T-helper 1 cell treated with Interleukin-12 subunit alpha and Interleukin-12 subunit beta and Interleukin-4 antibody, amounts not matched to agents 30 μg/mL and 1 μg/mL, for 36 hours (primary cell): ENCODE data around the gene GPR26.
"Not testable (repeated sequence)": the region's sequence is repeated elsewhere in the genome, so short reads cannot be mapped to it uniquely, and the experiment has no call there.

ENCODE experiments used
- H3K27ac Mint-ChIP-seq: one replicate; pipeline ENCODE4 v1.8.0; 2021; ENCODE audit warnings: mild to moderate bottlenecking, mixed read lengths
- H3K27me3 Mint-ChIP-seq: one replicate; pipeline ENCODE4 v1.8.0; 2021; ENCODE audit warnings: low read depth, mixed read lengths
- H3K36me3 Mint-ChIP-seq: one replicate; pipeline ENCODE4 v1.8.0; 2021; ENCODE audit warnings: low read depth, mixed read lengths
- H3K4me1 Mint-ChIP-seq: one replicate; pipeline ENCODE4 v1.8.0; 2021; ENCODE audit warnings: low read depth, mixed read lengths
- H3K4me3 Mint-ChIP-seq: one replicate; pipeline ENCODE4 v1.8.0; 2021; ENCODE audit warnings: mild to moderate bottlenecking, moderate library complexity, mixed read lengths
- H3K9me3 Mint-ChIP-seq: one replicate; pipeline ENCODE4 v1.8.0; 2021; ENCODE audit warnings: mixed read lengths

GPR26 gene

GRCh38 chr10:123715546-123715945 lies 49.4 kb downstream of the GPR26 start:
- Mint-ChIP-seq H3K27me3 (peaks cover 5% of the 10 kb centered on the region), H3K9me3 (no peaks in the 10 kb centered on the region), H3K36me3 (no peaks in the 10 kb centered on the region), H3K4me1 (no peaks in the 10 kb centered on the region), H3K4me3 (no peak overlapping the region), H3K27ac (no peak overlapping the region)

- Mint-ChIP-seq H3K27me3 (peaks cover 5% of the 10 kb centered on the region), H3K4me1 (no peaks in the 10 kb centered on the region), H3K36me3 (no peaks in the 10 kb centered on the region), H3K27ac (no peak overlapping the region), H3K4me3 (no peak overlapping the region), H3K9me3 (no peaks in the 10 kb centered on the region)
Observed at GRCh38 chr10:123717336-123717735, 51.2 kb downstream of the GPR26 start.

- Mint-ChIP-seq H3K36me3 (no peaks in the 10 kb centered on the region), H3K9me3 (no peaks in the 10 kb centered on the region), H3K4me1 (no peaks in the 10 kb centered on the region), H3K27ac (no peak overlapping the region), H3K27me3 (no peaks in the 10 kb centered on the region), H3K4me3 (no peak overlapping the region)
Observed at GRCh38 chr10:123718544-123719060, 52.4 kb downstream of the GPR26 start.

- Mint-ChIP-seq H3K27ac (no peak overlapping the region), H3K4me3 (no peak overlapping the region), H3K9me3 (no peaks in the 10 kb centered on the region), H3K4me1 (no peaks in the 10 kb centered on the region), H3K36me3 (no peaks in the 10 kb centered on the region), H3K27me3 (no peaks in the 10 kb centered on the region)
Observed at GRCh38 chr10:123720536-123720935, 54.4 kb downstream of the GPR26 start.

- no peak overlapping the region for H3K27ac Mint-ChIP-seq
- H3K36me3 Mint-ChIP-seq: no peaks in the 10 kb centered on the region
- H3K4me3 Mint-ChIP-seq: no peak overlapping the region
- H3K4me1 Mint-ChIP-seq: no peaks in the 10 kb centered on the region
- H3K27me3 Mint-ChIP-seq: no peaks in the 10 kb centered on the region
- H3K9me3 Mint-ChIP-seq: no peaks in the 10 kb centered on the region
Observed at GRCh38 chr10:123721441-123722049, 55.4 kb downstream of the GPR26 start.

GRCh38 chr10:123722351-123722750 lies 56.2 kb downstream of the GPR26 start:
- no peaks in the 10 kb centered on the region for H3K27me3 Mint-ChIP-seq
- no peaks in the 10 kb centered on the region for H3K4me1 Mint-ChIP-seq

GRCh38 chr10:123724747-123725146 lies 58.6 kb downstream of the GPR26 start:
- H3K4me3 Mint-ChIP-seq: no peak overlapping the region
- no peaks in the 10 kb centered on the region for H3K27me3 Mint-ChIP-seq
- no peaks in the 10 kb centered on the region for H3K4me1 Mint-ChIP-seq
- no peaks in the 10 kb centered on the region for H3K36me3 Mint-ChIP-seq
- H3K27ac Mint-ChIP-seq: no peak overlapping the region
- H3K9me3 Mint-ChIP-seq: no peaks in the 10 kb centered on the region

More at GRCh38 chr10:123722351-123722750, 56.2 kb downstream of the GPR26 start:
- no peak overlapping the region for H3K4me3 Mint-ChIP-seq
- H3K36me3 Mint-ChIP-seq: no peaks in the 10 kb centered on the region
- no peak overlapping the region for H3K27ac Mint-ChIP-seq
- no peaks in the 10 kb centered on the region for H3K9me3 Mint-ChIP-seq

GRCh38 chr10:123726381-123726780 lies 60.2 kb downstream of the GPR26 start:
- H3K27me3 Mint-ChIP-seq: no peaks in the 10 kb centered on the region
- H3K36me3 Mint-ChIP-seq: no peaks in the 10 kb centered on the region
- no peak overlapping the region for H3K27ac Mint-ChIP-seq

GRCh38 chr10:123726836-123727235 lies 60.7 kb downstream of the GPR26 start:
- no peak overlapping the region for H3K4me3 Mint-ChIP-seq
- H3K4me1 Mint-ChIP-seq: no peaks in the 10 kb centered on the region
- H3K27ac Mint-ChIP-seq: no peak overlapping the region
- H3K36me3 Mint-ChIP-seq: no peaks in the 10 kb centered on the region
- H3K27me3 Mint-ChIP-seq: no peaks in the 10 kb centered on the region
- no peaks in the 10 kb centered on the region for H3K9me3 Mint-ChIP-seq

More at GRCh38 chr10:123726381-123726780, 60.2 kb downstream of the GPR26 start:
- Mint-ChIP-seq H3K9me3 (no peaks in the 10 kb centered on the region), H3K4me3 (no peak overlapping the region), H3K4me1 (no peaks in the 10 kb centered on the region)

- no peaks in the 10 kb centered on the region for H3K36me3 Mint-ChIP-seq
- H3K9me3 Mint-ChIP-seq: no peaks in the 10 kb centered on the region
- no peak overlapping the region for H3K27ac Mint-ChIP-seq
- H3K4me1 Mint-ChIP-seq: no peaks in the 10 kb centered on the region
- no peak overlapping the region for H3K4me3 Mint-ChIP-seq
- no peaks in the 10 kb centered on the region for H3K27me3 Mint-ChIP-seq
Observed at GRCh38 chr10:123729523-123729922, 63.4 kb downstream of the GPR26 start.

GRCh38 chr10:123736917-123737316 lies 70.8 kb downstream of the GPR26 start:
- H3K36me3 Mint-ChIP-seq, H3K4me3 Mint-ChIP-seq, H3K27ac Mint-ChIP-seq: not testable (repeated sequence)

GRCh38 chr10:123741146-123741545 lies 75.0 kb downstream of the GPR26 start:
- Mint-ChIP-seq H3K27ac (no peak overlapping the region), H3K36me3 (no peaks in the 10 kb centered on the region), H3K9me3 (no peaks in the 10 kb centered on the region), H3K4me3 (no peak overlapping the region), H3K4me1 (no peaks in the 10 kb centered on the region), H3K27me3 (peaks cover 3% of the 10 kb centered on the region)

More at GRCh38 chr10:123736917-123737316, 70.8 kb downstream of the GPR26 start:
- not testable (repeated sequence) for H3K27me3 Mint-ChIP-seq, H3K4me1 Mint-ChIP-seq, H3K9me3 Mint-ChIP-seq

- H3K4me3 Mint-ChIP-seq: no peak overlapping the region
- no peaks in the 10 kb centered on the region for H3K4me1 Mint-ChIP-seq
- no peaks in the 10 kb centered on the region for H3K36me3 Mint-ChIP-seq
- H3K27ac Mint-ChIP-seq: no peak overlapping the region
- H3K9me3 Mint-ChIP-seq: no peaks in the 10 kb centered on the region
- H3K27me3 Mint-ChIP-seq: peaks cover 3% of the 10 kb centered on the region
Observed at GRCh38 chr10:123741711-123742110, 75.6 kb downstream of the GPR26 start.

GRCh38 chr10:123742751-123743440 lies 76.7 kb downstream of the GPR26 start:
- Mint-ChIP-seq H3K9me3 (no peaks in the 10 kb centered on the region), H3K36me3 (no peaks in the 10 kb centered on the region), H3K27ac (no peak overlapping the region), H3K27me3 (peaks cover 3% of the 10 kb centered on the region), H3K4me1 (no peaks in the 10 kb centered on the region), H3K4me3 (no peak overlapping the region)
